Caco-2 (cell line): ENCODE measurements around the gene TAF8. TPM values are rescaled to one million over a fixed set of nuclear protein-coding genes. Genes with fewer than 3 reads are reported as not detected.

Source experiments
- BruUV-seq: library from RNA; stranded (reverse); fragments of 400-500 nt; replicated peaks from 2 replicates; lab custom pipeline; 2021; lab: Mats Ljungman, UMichigan
- CTCF ChIA-PET: fragments of 300-600 bp; sonication (Branson Sonifier 250); formaldehyde crosslinking; loops from one replicate; lab custom pipeline; 2022; ENCODE audit warnings: antibody characterized with exemption; lab: Charles Lee
- POLR2A ChIA-PET: fragments of 300-600 bp; sonication (Branson Sonifier 250); formaldehyde crosslinking; loops from one replicate; lab custom pipeline; 2022; ENCODE audit warnings: antibody characterized with exemption; lab: Charles Lee
- DNase-seq, 2 experiments: peaks; one replicate each; pipeline versions ENCODE4 v3.0.0 to v3.0.0-alpha.2; 2020 to 2022
- H3K27me3 ChIP-seq: replicated peaks from 2 replicates; pipeline ENCODE4 v1.6.0; 2011; ENCODE audit warnings: low read length; ENCODE audit not compliant: control insufficient read depth, insufficient read depth
- H3K36me3 ChIP-seq: 2 replicates; pipeline ENCODE4 v1.5.1; 2011; ENCODE audit warnings: low read length; ENCODE audit not compliant: control insufficient read depth, insufficient read depth
- H3K4me1 ChIP-seq: fragments of 250-450 bp; sonication (Bioruptor Pico); 2 replicates; pipeline ENCODE4 v1.5.1; 2020; ENCODE audit warnings: mild to moderate bottlenecking
- H3K4me3 ChIP-seq: 2 replicates; pipeline ENCODE4 v1.5.1; 2011; ENCODE audit warnings: low read depth, mild to moderate bottlenecking, control low read depth, low read length
- H3K9me3 ChIP-seq: fragments of 250-450 bp; sonication (Bioruptor Pico); 2 replicates; pipeline ENCODE4 v1.5.1; 2020; ENCODE audit warnings: mild to moderate bottlenecking, moderate library complexity
- H3K27ac Mint-ChIP-seq: one replicate; pipeline ENCODE4 v1.8.0; 2022; ENCODE audit warnings: mixed read lengths; ENCODE audit not compliant: unreplicated experiment
- H3K27me3 Mint-ChIP-seq: one replicate; pipeline ENCODE4 v1.8.0; 2022; ENCODE audit warnings: mixed read lengths; ENCODE audit not compliant: insufficient read depth, unreplicated experiment
- H3K36me3 Mint-ChIP-seq: one replicate; pipeline ENCODE4 v1.8.0; 2022; ENCODE audit warnings: mild to moderate bottlenecking, mixed read lengths; ENCODE audit not compliant: insufficient read depth, unreplicated experiment
- H3K4me1 Mint-ChIP-seq: one replicate; pipeline ENCODE4 v1.8.0; 2022; ENCODE audit warnings: low read depth, mixed read lengths; ENCODE audit not compliant: unreplicated experiment
- H3K4me3 Mint-ChIP-seq: one replicate; pipeline ENCODE4 v1.8.0; 2022; ENCODE audit warnings: mild to moderate bottlenecking, moderate library complexity, mixed read lengths; ENCODE audit not compliant: unreplicated experiment
- H3K9me3 Mint-ChIP-seq: one replicate; pipeline ENCODE4 v1.8.0; 2022; ENCODE audit warnings: mixed read lengths; ENCODE audit not compliant: unreplicated experiment
- CTCF ChIP-seq, 2 experiments: fragments of 200-600 bp in 1 of 2; IDR thresholded peaks; 1 replicate in 1 of 2; 2 replicates in 1 of 2; pipeline versions ENCODE4 v1.5.1 to v1.8.0; 2011 to 2022; ENCODE audit warnings: antibody characterized with exemption in 1 of 2, control low read depth in 1 of 2, inconsistent platforms in 1 of 2, low read depth in 1 of 2, low read length in 1 of 2, mild to moderate bottlenecking in 1 of 2, moderate library complexity in 1 of 2; ENCODE audit not compliant: insufficient read depth in 1 of 2, severe bottlenecking in 1 of 2, unreplicated experiment in 1 of 2
- intact Hi-C: fragments of 100-400 bp; cut with micrococcal nuclease; formaldehyde crosslinking; loops from one replicate; pipeline ENCODE4 v1.10.0; 2022; ENCODE audit not compliant: unreplicated experiment
- total RNA-seq: library from RNA; stranded (reverse); gene quantifications from 2 replicates; pipeline ENCODE4 v1.2.3, GENCODE V29; 2022

TAF8 gene
- total RNA-seq, 1 experiment from 2014 or later, result 37.7 TPM

GRCh38 chr6:42103753-42104094 lies 53.4 kb downstream of the TAF8 start:
- no peak for DNase-seq
- intact Hi-C loops, result no loop called here
- ChIA-PET CTCF (no interaction called here), POLR2A (no interaction called here)
- Histone ChIP-seq H3K36me3 (no peaks in the 10 kb centered on the region; the same call in 1 of the 2 replicates), H3K27me3 (no peaks in the 10 kb centered on the region), H3K4me1 (0 out of 2 replicates have a peak, but pooled peaks cover 8% of the 10 kb centered on the region), H3K4me3 (no peak overlapping the region), H3K9me3 (no peaks in the 10 kb centered on the region)
- no TSS peak for BruUV-seq
- Mint-ChIP-seq H3K27ac (no peak overlapping the region), H3K27me3 (no peaks in the 10 kb centered on the region), H3K4me3 (no peak overlapping the region), H3K36me3 (peaks cover 63% of the 10 kb centered on the region), H3K4me1 (peaks cover 8% of the 10 kb centered on the region), H3K9me3 (no peaks in the 10 kb centered on the region)
- TF ChIP-seq CTCF (IDR thresholded peaks at IDR 0.05; ENCODE audit: insufficient read depth in 1 of 2, low read depth in 1 of 2, low read length in 1 of 2, severe bottlenecking in 1 of 2, unreplicated experiment in 1 of 2), result no peak

GRCh38 chr6:42104095-42104803 lies 53.9 kb downstream of the TAF8 start:
- Histone ChIP-seq H3K9me3 (no peaks in the 10 kb centered on the region), H3K27me3 (no peaks in the 10 kb centered on the region), H3K4me3 (no peak overlapping the region), H3K36me3 (no peaks in the 10 kb centered on the region; the same call in 1 of the 2 replicates), H3K4me1 (0 out of 2 replicates have a peak, but pooled peaks cover 8% of the 10 kb centered on the region)
- Mint-ChIP-seq H3K9me3 (no peaks in the 10 kb centered on the region), H3K4me3 (no peak overlapping the region), H3K4me1 (peaks cover 6% of the 10 kb centered on the region), H3K27ac (no peak overlapping the region), H3K36me3 (peaks cover 60% of the 10 kb centered on the region), H3K27me3 (no peaks in the 10 kb centered on the region)
- BruUV-seq, result no TSS peak
- no peak for DNase-seq
- ChIA-PET CTCF (no interaction called here), POLR2A (no interaction called here)
- intact Hi-C loops, result no loop called here
- no peak for TF ChIP-seq CTCF (IDR thresholded peaks at IDR 0.05; ENCODE audit: insufficient read depth in 1 of 2, low read depth in 1 of 2, low read length in 1 of 2, severe bottlenecking in 1 of 2, unreplicated experiment in 1 of 2)

- Histone ChIP-seq H3K9me3 (no peaks in the 10 kb centered on the region), H3K4me3 (no peak overlapping the region), H3K4me1 (0 out of 2 replicates have a peak, but pooled peaks cover 8% of the 10 kb centered on the region), H3K27me3 (no peaks in the 10 kb centered on the region), H3K36me3 (no peaks in the 10 kb centered on the region; the same call in 1 of the 2 replicates)
- intact Hi-C loops, result no loop called here
- Mint-ChIP-seq H3K27me3 (no peaks in the 10 kb centered on the region), H3K4me3 (no peak overlapping the region), H3K4me1 (peaks cover 6% of the 10 kb centered on the region), H3K9me3 (no peaks in the 10 kb centered on the region), H3K36me3 (peaks cover 56% of the 10 kb centered on the region), H3K27ac (no peak overlapping the region)
- no peak for DNase-seq
- ChIA-PET POLR2A (no interaction called here), CTCF (interaction anchor here (1.2 kb wide), 1 partner anchor 9 kb away, joined by 3 read pairs; no protein-coding TSS in a partner anchor)
- no peak for TF ChIP-seq CTCF (IDR thresholded peaks at IDR 0.05; ENCODE audit: insufficient read depth in 1 of 2, low read depth in 1 of 2, low read length in 1 of 2, severe bottlenecking in 1 of 2, unreplicated experiment in 1 of 2)
- BruUV-seq, result no TSS peak
Observed at GRCh38 chr6:42104804-42105125, 54.4 kb downstream of the TAF8 start.
